HG03039 (cell line): ENCODE results near the gene C10orf105.

ENCODE experiments used
- ATAC-seq: cut with Tn5 transposase; IDR thresholded peaks from one replicate; pipeline ENCODE4 v1.9.1; 2021; ENCODE audit warnings: mild to moderate bottlenecking, moderate library complexity; ENCODE audit not compliant: unreplicated experiment

Gene C10orf105

DNA sequence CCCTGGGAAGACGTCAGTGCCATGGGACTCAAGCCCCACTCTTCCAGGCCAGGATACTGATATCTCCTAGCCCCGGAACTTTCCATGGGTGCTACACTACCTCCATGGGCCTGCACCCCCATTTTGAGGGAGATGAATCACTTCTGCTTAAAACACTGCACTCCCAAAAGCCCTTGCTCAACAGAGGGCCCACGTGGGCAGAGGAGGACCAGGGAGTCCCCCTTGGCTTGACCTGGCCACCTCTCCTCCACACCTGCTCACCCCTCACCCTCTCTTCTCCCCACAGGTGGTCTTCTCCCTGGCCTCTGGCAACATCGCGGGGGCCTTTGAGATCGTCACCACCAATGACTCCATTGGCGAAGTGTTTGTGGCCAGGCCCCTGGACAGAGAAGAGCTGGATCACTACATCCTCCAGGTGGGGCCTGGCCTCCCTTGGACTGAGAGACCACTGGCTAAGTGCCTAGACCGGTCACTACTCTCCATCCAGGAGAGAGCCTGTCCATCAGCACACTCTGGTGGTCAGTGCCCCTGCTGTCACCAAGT is 19.9 kb upstream of the C10orf105 start:
- ATAC-seq: no peak

DNA sequence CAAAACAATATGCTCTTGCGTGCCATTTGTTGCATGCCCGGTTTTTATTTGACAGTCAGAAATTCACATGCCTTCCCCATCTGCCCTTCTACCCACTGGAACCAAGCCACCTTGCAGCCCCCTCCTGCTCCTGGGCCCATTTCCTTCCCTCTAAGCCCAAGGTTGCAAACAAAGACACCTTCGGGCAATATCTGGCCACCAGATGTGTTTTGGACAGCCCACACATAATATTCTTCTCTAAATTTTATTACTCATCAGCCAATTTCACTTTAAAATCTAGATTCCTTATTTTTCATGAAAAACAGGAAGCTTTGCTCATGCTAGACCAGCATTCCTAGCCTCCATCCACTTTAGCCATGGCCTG is 18.2 kb upstream of the C10orf105 start:
- no peak for ATAC-seq

DNA sequence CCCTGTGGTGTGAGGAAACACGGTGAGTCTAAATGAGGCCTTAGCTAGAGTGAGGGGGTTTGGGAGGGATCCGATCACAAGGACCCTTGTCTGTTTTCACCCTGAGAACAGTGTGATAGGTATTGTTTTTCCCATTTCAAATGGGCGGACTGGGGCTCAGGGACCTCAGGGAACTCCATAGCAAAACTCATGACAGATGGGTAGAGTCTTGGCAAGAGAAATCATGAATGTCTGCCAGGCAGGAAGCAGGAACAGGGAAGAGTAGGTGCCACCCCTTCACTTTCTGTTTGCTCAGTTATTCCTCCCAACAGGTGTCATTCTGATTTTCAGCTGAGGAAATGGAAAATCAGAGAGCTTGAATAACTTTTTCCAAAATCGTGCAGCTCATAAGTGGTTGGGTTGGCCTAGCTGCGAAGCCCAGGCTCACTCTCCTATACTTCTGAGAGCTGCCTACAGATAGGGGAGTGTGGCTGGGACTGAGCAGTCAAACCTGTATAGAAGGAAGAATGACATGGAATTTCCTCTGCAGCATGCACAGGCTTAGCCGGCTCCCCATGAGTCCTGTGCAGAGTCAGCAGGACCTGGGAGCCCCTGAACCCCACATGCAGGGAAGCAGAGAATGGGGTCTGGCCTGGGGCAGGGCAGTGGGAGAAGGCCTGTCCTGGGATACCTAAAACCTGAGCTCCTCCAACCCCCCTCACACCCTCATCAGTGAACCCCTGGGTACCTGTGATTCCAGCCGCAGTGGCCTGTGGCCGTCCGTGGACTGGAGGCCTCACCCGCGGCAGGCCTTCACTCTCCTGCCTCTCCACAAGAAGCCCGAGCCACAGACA is 17.6 kb upstream of the C10orf105 start:
- no peak for ATAC-seq

DNA sequence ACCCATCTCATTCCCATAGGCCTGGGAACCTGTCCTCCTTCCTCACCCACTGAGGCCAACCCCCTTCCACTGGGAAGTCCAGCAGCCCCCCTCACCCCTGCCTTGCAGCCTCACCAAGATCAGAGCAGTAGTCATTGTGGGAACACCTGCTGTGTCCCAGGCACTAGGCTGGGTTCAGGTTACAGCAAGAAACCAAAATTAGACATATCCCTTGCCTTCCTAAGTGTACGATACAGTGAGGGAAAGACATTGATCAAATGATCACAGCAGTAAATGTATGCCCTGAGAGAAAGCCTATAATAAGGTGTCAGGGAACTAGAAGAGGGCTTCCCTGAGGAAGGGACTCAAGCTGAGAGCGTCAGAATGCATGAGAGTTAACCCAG is 17.0 kb upstream of the C10orf105 start:
- no peak for ATAC-seq

DNA sequence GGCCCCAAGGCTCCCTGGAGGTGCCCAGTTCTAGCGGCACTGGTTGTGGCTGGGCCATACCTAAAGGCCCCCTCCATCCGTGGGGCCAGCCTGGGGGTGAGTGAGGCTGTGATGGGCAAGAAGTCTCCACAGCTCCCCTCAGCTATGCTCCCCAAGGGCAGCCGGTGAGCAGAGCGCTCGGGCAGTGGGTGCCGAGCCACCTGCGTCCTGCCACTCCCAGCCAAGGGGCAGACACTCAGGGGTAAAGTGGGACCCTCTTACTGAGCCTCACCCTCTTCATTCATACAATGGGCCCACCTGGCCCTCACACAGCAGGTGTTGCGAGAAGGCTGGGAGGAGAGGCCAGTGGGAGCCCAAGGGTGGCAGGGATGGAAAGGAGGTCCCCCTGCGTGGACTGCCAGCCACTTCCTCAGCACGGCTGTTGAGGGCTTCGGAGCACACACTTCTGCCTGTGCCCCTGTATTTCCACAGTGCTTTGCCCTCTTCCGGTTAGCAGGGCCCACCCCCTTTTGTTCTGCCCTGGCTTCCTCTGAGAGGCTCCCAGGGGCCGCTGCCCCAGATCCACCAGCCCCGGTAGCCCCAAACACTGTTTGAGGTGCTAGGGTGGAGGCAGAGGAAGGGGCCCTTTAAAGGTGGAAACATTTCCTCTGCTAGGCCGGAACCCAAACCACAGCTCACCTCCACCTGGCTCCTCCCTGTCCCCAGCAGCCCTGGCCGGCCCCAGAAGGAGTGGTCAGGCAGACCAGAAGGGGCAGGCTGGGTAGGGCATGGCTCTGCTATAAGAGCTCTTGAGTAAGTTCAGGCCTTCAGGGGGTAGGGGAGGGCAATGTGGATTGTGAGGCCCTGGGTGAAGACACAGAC is 16.4 kb upstream of the C10orf105 start:
- no peak for ATAC-seq

- ATAC-seq: no peak
Measured at GRCh38 chr10:71734797-71735196, 15.2 kb upstream of the C10orf105 start.

DNA sequence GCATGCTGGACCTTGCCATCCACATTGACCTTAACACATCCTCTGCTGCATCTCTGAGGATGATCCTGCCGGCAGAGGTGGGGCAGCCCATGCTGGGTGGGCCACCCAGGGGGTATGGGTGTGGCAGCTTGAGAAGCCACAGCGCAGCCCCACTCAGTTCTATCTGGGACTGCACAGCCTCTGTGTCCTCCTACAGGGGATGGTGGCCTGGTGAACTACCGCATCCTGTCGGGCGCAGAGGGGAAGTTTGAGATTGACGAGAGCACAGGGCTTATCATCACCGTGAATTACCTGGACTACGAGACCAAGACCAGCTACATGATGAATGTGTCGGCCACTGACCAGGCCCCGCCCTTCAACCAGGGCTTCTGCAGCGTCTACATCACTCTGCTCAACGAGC is 12.2 kb upstream of the C10orf105 start:
- ATAC-seq: no peak

- ATAC-seq: no peak
Measured at GRCh38 chr10:71729161-71729636, 9.6 kb upstream of the C10orf105 start.

GRCh38 chr10:71727738-71728737 is 8.5 kb upstream of the C10orf105 start:
- no peak for ATAC-seq

- no peak for ATAC-seq
Measured at GRCh38 chr10:71727105-71727737, 7.6 kb upstream of the C10orf105 start.

DNA sequence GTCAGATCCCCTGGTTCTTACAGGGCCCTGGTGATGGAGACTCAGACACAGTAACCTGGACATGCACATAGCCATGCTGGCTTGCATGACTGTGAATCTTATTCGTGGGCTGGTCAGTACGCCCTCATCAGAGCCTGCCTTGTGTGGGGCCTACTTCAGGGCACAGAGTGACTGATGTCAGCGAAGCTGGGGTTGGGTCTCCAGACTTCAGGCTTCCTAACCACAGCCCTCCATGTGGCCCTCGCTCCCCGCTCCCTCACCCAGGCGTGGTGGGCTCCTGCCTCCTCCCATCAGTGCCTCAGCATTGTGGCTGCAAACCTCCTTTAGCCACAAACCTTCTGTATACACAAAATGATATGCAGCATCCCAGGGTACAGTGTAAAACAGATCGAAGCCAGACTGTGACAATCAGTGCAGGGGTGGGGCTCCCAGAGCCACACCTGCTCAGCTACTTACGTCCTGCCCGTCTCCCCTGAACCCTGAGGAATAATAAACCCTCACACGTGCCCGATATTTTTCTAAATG is 7.1 kb upstream of the C10orf105 start:
- ATAC-seq: no peak

- ATAC-seq: no peak
Measured at GRCh38 chr10:71725998-71726579, 6.5 kb upstream of the C10orf105 start.

DNA sequence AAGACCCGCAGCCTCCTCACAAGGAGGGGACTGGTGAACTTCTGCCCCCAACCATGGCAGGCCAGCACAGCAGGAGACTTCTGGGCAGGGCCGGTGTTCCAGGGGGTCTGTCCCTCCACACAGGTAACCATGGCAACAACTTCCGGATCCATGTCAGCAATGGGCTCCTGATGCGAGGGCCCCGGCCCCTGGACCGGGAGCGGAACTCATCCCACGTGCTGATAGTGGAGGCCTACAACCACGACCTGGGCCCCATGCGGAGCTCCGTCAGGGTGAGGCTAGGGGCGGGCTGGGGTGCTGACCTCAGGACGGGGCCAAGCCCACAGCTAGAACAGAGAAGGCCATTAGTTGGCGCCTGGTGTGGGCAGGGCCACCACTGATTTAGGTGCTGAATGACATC is 5.7 kb upstream of the C10orf105 start:
- no peak for ATAC-seq

- ATAC-seq: no peak
Measured at GRCh38 chr10:71724539-71724938, 5.0 kb upstream of the C10orf105 start.

GRCh38 chr10:71723311-71723710 is 3.7 kb upstream of the C10orf105 start:
- ATAC-seq: no peak

GRCh38 chr10:71722849-71723248 is 3.3 kb upstream of the C10orf105 start:
- ATAC-seq: no peak

- ATAC-seq: no peak
Measured at GRCh38 chr10:71721313-71721712, 1.7 kb upstream of the C10orf105 start.

- no peak for ATAC-seq
Measured at GRCh38 chr10:71720288-71720687, 710 bp upstream of the C10orf105 start.

- no peak for ATAC-seq
Measured at GRCh38 chr10:71719042-71719441, 536 bp downstream of the C10orf105 start.
